Liver (tissue), 9 donors: Measurements from ENCODE around the gene GUCY1A1. TPM values are rescaled to one million over a fixed set of nuclear protein-coding genes. Genes with fewer than 3 reads are reported as not detected.

Experiments used
- DNase-seq: peaks from one replicate; pipeline ENCODE4 v3.0.0-alpha.2; 2017; ENCODE audit warnings: low spot score
- H3K27ac ChIP-seq, 2 donors: one replicate each; pipeline ENCODE4 v1.7.0; 2013; ENCODE audit warnings: inconsistent platforms in 2 of 2, low read length in 2 of 2, control low read depth in 1 of 2, low read depth in 1 of 2, mild to moderate bottlenecking in 1 of 2
- H3K27me3 ChIP-seq, 4 donors: one replicate each; pipeline versions ENCODE4 v1.6.1 to v1.7.0; 2013; ENCODE audit warnings: low read length in 3 of 4, inconsistent platforms in 1 of 4, mild to moderate bottlenecking in 1 of 4, moderate library complexity in 1 of 4; ENCODE audit not compliant: control insufficient read depth in 4 of 4, insufficient read depth in 4 of 4
- H3K36me3 ChIP-seq, 4 donors: one replicate each; pipeline versions ENCODE4 v1.6.1 to v1.7.0; 2013; ENCODE audit warnings: low read length in 3 of 4, mild to moderate bottlenecking in 3 of 4, low read depth in 1 of 4, moderate library complexity in 1 of 4; ENCODE audit not compliant: control insufficient read depth in 4 of 4, insufficient read depth in 3 of 4
- H3K4me1 ChIP-seq, 4 donors: one replicate each; pipeline versions ENCODE4 v1.6.1 to v1.7.0; 2013; ENCODE audit warnings: low read length in 3 of 4, mild to moderate bottlenecking in 3 of 4, moderate library complexity in 1 of 4; ENCODE audit not compliant: control insufficient read depth in 4 of 4, insufficient read depth in 4 of 4
- H3K4me3 ChIP-seq, 3 donors: one replicate each; pipeline versions ENCODE4 v1.6.1 to v1.7.0; 2013; ENCODE audit warnings: low read length in 3 of 3, control low read depth in 1 of 3, low read depth in 1 of 3, mild to moderate bottlenecking in 1 of 3
- H3K9ac ChIP-seq, 2 donors: one replicate each; pipeline ENCODE4 v1.7.0; 2013; ENCODE audit warnings: low read length in 2 of 2, mild to moderate bottlenecking in 2 of 2, moderate library complexity in 2 of 2, control low read depth in 1 of 2, low read depth in 1 of 2
- H3K9me3 ChIP-seq, 4 donors: one replicate each; pipeline versions ENCODE4 v1.6.1 to v1.7.0; 2013; ENCODE audit warnings: low read length in 3 of 4; ENCODE audit not compliant: control insufficient read depth in 4 of 4
- ATF3 ChIP-seq: IDR thresholded peaks from 2 replicates; pipeline ENCODE4 v1.6.1; 2016; ENCODE audit warnings: antibody characterized with exemption
- CTCF ChIP-seq: fragments of 150-350 bp; IDR thresholded peaks from 2 replicates; pipeline ENCODE4 v1.5.1; 2017; ENCODE audit warnings: improper control_type of control experiment, low read depth, low read length; ENCODE audit not compliant: missing input control
- FOXA1 ChIP-seq: IDR thresholded peaks from 2 replicates; pipeline ENCODE4 v1.6.1; 2016; ENCODE audit warnings: antibody characterized with exemption
- FOXA2 ChIP-seq: IDR thresholded peaks from 2 replicates; pipeline ENCODE4 v1.6.1; 2016; ENCODE audit warnings: antibody characterized with exemption
- GABPA ChIP-seq, 2 donors: IDR thresholded peaks in 1 of 2; conservative IDR thresholded peaks in 1 of 2; 2 replicates each; pipeline ENCODE4 v1.6.1; 2016; ENCODE audit warnings: antibody characterized with exemption in 2 of 2, mild to moderate bottlenecking in 1 of 2, moderate library complexity in 1 of 2
- HNF4A ChIP-seq, 2 donors: conservative IDR thresholded peaks; 2 replicates each; pipeline ENCODE4 v1.6.1; 2016; ENCODE audit warnings: antibody characterized with exemption in 2 of 2, mild to moderate bottlenecking in 2 of 2
- HNF4G ChIP-seq: IDR thresholded peaks from 2 replicates; pipeline ENCODE4 v1.6.1; 2016; ENCODE audit warnings: antibody characterized with exemption
- JUND ChIP-seq, 2 donors: IDR thresholded peaks; 2 replicates each; pipeline ENCODE4 v1.6.1; 2016; ENCODE audit warnings: antibody characterized with exemption in 2 of 2
- NR2F2 ChIP-seq: IDR thresholded peaks from 2 replicates; pipeline ENCODE4 v1.6.1; 2016; ENCODE audit warnings: antibody characterized with exemption
- RAD21 ChIP-seq, 2 donors: IDR thresholded peaks; 2 replicates each; pipeline ENCODE4 v1.6.1; 2016; ENCODE audit warnings: antibody characterized with exemption in 2 of 2, mild to moderate bottlenecking in 2 of 2
- REST ChIP-seq: IDR thresholded peaks from 2 replicates; pipeline ENCODE4 v1.6.1; 2016; ENCODE audit warnings: antibody characterized with exemption, mild to moderate bottlenecking
- RXRA ChIP-seq, 2 donors: IDR thresholded peaks; 2 replicates each; pipeline ENCODE4 v1.6.1; 2017 to 2018; ENCODE audit warnings: antibody characterized with exemption in 2 of 2, mild to moderate bottlenecking in 1 of 2
- SP1 ChIP-seq: IDR thresholded peaks from 2 replicates; pipeline ENCODE4 v1.6.1; 2018; ENCODE audit warnings: antibody characterized with exemption, mild to moderate bottlenecking
- TAF1 ChIP-seq: conservative IDR thresholded peaks from 2 replicates; pipeline ENCODE4 v1.6.1; 2016; ENCODE audit warnings: antibody characterized with exemption, mild to moderate bottlenecking
- YY1 ChIP-seq: IDR thresholded peaks from 2 replicates; pipeline ENCODE4 v1.6.1; 2016; ENCODE audit warnings: antibody characterized with exemption, mild to moderate bottlenecking
- ZBTB33 ChIP-seq: IDR thresholded peaks from 2 replicates; pipeline ENCODE4 v1.6.1; 2016; ENCODE audit warnings: antibody characterized with exemption
- WGBS: extraction: QIAGEN DNeasy Blood & Tissue Kit; methylation state at CpG from one replicate; pipeline ENCODE4 v1.1.7; 2013; 5-methylcytosine and 5-hydroxymethylcytosine counted together
- polyA plus RNA-seq, 2 donors: library from polyadenylated mRNA; stranded (reverse) in 1 of 2; unstranded in 1 of 2; fragments of 200-250 nt in 1 of 2; fragments of >200 nt in 1 of 2; fragmentation: Nextera tagmentation in 1 of 2; extraction: Ambion mirVana in 1 of 2; gene quantifications; one replicate each; pipeline versions ENCODE4 v1.2.1 to v1.2.3, GENCODE V29; 2013 to 2015
- total RNA-seq, 2 donors: library from RNA; depleted of rRNA; stranded (reverse); fragments of >200 nt; gene quantifications; one replicate each; pipeline ENCODE4 v1.2.3, GENCODE V29; 2014
- donor health status: healthy.
- donor health status: healthy.
- donor health status: healthy.
- donor health status: healthy.
- donor health status: healthy.

GUCY1A1 gene
- total and polyA plus RNA-seq, 4 donors = 2.8 to 13.5 (median 7.6) TPM

- Histone ChIP-seq H3K9me3 (no peaks in the 10 kb centered on the region), H3K9ac (no peak overlapping the region), H3K27me3 (no peaks in the 10 kb centered on the region), H3K27ac (no peak overlapping the region), H3K36me3 (no peaks in the 10 kb centered on the region), H3K4me3 (no peak overlapping the region), H3K4me1 (no peaks in the 10 kb centered on the region)
- DNase-seq = no peak
- TF ChIP-seq ATF3 = no peak
- no peak for TF ChIP-seq TAF1
- no peak for TF ChIP-seq RXRA (IDR thresholded peaks at IDR 0.05)
- TF ChIP-seq CTCF = no peak
- no peak for TF ChIP-seq GABPA (IDR thresholded peaks at IDR 0.05 in 1 of 2, conservative IDR thresholded peaks at IDR 0.05 in 1 of 2)
- no peak for TF ChIP-seq SP1
- no peak for TF ChIP-seq NR2F2
- no peak for TF ChIP-seq JUND (IDR thresholded peaks at IDR 0.05)
- no peak for TF ChIP-seq RAD21 (IDR thresholded peaks at IDR 0.05)
- TF ChIP-seq FOXA2 = no peak
- TF ChIP-seq YY1 = no peak
- WGBS = 88% methylated on average over 2 of the region's 2 CpGs
Observed at GRCh38 chr4:155738548-155738947, 71.9 kb downstream of the GUCY1A1 start.

- H3K36me3 ChIP-seq = no peaks in the 10 kb centered on the region
- no peaks in the 10 kb centered on the region for H3K27me3 ChIP-seq
- no peak overlapping the region for H3K9ac ChIP-seq
- H3K4me3 ChIP-seq = no peak overlapping the region
- TF ChIP-seq HNF4A (conservative IDR thresholded peaks at IDR 0.05) (no peak), HNF4G (no peak), FOXA1 (no peak), ZBTB33 (no peak), ATF3 (no peak), REST (no peak), FOXA2 (no peak), RAD21 (IDR thresholded peaks at IDR 0.05) (no peak), SP1 (no peak), GABPA (IDR thresholded peaks at IDR 0.05 in 1 of 2, conservative IDR thresholded peaks at IDR 0.05 in 1 of 2) (no peak), RXRA (IDR thresholded peaks at IDR 0.05) (no peak), CTCF (no peak)
- no peaks in the 10 kb centered on the region for H3K9me3 ChIP-seq
- no peak overlapping the region for H3K27ac ChIP-seq
- DNase-seq = no peak
- WGBS = 98% methylated on average over 1 of the region's 1 CpG
- no peaks in the 10 kb centered on the region for H3K4me1 ChIP-seq
Observed at GRCh38 chr4:155741546-155741945, 74.9 kb downstream of the GUCY1A1 start.
